COLO668 (cell line): ENCODE data around the gene AP1S2.
A peak's percentile ranks its signal among the peaks of the same experiment; 100 is the strongest.
"Not testable (repeated sequence)": the region's sequence is repeated elsewhere in the genome, so short reads cannot be mapped to it uniquely, and the experiment has no call there.

Experiments
- DNase-seq: peaks from one replicate; lab custom pipeline; 2025; ENCODE audit not compliant: unreplicated experiment; lab: John Stamatoyannopoulos, UW

AP1S2 gene

DNA sequence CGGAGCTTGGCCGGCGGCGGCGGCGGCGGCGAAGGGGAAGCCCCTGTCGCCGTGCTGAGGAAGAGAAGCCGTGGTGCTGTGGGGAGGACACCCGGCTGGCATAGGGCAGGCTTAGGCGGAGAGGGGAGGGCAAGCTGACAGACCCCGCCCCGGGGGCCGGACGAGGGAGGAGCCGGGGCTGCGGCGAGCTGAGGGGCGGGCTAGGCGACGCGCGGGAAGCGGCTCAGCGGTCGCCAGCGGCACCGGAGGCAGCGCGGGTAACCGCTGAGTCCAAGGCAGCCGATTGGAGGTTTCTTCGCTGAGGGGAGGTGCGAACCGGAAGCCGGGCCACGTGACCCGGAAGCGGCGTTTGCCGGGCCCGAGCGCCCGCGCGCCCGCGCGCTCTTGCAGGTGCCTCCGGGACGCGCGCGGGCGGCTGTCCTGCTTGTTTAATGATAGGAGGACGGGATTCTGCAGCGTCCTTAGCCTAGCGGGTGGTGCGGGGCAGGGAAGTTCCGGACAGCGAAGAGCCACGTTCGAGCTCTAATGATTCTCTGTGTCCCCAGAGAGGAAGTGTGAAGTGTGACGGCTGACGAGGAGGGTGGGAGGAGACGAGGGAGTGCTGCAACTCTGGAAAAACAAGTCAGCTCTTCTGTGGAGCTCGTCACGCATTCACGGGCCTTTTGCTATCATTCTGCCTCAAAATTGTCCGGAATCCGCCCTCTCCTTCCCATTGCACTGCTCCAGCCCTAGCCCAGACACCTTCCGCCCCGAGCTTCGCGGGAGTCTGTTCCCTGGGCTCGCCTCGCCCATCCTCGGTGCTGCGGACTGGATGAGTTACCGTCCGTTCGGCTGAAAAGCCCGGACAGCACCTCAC is at the start of gene AP1S2:
TSS of gene AP1S2 (minus strand) at position 102 of the 856 bp plus-strand sequence. CDS start 2,289 bp downstream, outside the sequence.
- peak; percentile 96 for DNase-seq

DNA sequence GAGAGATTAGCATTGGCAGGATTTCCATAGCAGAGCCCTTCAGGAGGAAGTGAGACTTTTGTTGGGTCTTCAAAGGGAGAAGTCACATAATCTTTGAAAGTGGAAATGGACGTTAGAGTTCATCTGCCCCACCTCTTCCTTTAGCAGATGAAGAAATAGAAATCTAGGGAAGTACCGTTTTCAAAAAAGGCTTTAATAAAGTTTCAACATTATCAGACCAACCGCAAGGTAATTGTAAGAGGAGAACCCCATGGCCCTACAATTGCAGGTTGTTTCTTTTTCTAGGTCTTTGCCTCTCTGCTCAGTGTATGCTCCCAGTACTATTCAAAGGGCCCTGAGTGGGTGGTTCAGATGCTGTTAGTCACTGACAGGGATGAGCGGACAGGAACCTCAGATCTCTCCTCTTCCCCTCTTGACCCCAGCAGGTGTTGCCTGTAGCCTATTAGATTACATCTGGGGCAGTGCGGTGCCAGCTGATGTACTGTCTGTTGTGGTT is 48.6 kb upstream of the AP1S2 start:
- DNase-seq = peak; percentile 73

DNA sequence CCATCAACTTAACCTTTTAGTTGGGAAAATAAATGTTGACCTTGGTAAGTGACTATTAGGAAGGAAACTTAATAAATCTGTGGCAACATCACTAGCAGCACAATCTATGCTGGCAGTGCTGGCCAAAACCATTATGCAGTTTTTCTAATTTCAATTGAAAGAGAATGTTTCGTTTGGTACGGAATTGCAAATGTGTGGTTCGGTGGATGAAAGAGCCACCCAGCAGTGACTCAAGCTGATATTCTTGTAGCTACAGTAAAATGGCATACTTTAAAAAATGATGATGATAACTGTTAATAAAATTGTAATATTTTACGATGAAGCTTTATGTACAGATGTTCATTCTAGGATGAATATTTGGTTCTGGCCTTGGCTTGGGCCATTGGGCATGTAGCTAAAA is 40.7 kb upstream of the AP1S2 start:
- DNase-seq = no peak

DNA sequence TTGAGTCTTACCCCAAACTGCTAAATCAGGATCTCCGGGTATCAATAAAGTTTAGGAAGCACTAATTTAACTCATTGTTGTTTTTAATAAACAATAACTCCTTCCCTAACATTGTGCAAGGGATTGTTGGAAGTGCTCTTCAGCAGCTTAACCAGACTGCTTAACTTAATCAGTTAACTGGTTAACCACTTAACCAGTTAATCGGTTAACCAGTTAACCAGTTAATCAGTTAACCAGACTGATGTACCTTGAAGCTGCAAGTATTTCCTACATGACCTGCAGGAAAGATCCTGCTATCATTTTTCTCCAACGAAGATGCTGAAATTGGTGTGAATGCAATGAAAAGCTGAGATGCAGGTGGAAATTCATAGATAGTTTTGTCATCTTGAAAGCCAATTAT is 40.1 kb upstream of the AP1S2 start:
- DNase-seq = no peak

DNA sequence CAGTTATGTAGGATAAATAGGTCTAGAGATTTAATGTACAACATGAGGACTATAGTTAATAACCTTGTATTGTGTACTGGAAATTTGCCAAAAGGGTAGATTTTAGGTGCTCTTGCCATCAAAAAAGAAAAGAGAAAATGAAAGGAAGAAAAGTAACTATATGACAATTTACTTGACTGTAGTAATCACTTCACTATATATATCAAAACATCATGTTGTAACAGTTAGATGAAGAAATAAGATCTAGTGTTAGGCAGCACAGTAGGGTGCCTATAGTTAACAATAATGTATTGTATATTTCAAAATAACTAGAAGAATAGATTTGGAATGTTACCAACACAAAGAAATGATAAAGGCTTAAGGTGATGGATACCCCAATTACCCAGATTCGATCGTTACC is 35.9 kb upstream of the AP1S2 start:
- DNase-seq = no peak

DNA sequence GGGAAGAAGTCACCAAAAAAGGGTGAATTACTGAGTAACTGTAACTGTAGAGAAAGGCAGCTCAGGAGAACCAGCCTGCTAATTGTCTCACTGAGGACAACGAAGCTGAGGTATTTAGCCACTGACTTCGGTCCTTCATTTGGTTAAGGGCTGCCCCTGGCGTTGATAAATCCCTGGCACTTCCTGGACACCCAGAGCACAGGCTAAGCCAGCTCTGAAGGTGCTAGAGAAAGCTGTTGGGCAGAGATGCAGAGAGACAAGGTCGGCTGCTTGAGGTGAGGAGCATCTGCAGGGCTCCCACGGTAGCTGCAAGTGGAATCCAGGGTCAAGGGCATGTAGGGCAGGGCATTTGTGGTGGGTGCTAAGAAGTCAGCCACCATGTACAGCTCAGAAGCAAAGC is 33.4 kb upstream of the AP1S2 start:
- DNase-seq = no peak

DNA sequence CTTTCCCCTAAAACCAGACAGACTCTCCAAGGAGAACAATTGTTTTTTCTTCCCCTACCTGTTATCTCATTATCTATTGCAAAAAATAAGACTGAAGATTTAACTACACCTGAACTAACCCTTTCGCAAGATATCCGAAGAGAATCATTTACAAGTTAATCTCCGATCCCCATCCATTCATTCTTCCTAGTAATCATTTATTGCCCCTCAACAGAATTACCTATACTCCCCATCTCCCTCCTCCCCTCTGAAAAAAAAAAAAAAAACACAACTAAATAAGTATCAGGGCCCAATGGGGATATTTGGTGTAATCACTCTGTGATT is 28.9 kb upstream of the AP1S2 start:
- DNase-seq = no peak

DNA sequence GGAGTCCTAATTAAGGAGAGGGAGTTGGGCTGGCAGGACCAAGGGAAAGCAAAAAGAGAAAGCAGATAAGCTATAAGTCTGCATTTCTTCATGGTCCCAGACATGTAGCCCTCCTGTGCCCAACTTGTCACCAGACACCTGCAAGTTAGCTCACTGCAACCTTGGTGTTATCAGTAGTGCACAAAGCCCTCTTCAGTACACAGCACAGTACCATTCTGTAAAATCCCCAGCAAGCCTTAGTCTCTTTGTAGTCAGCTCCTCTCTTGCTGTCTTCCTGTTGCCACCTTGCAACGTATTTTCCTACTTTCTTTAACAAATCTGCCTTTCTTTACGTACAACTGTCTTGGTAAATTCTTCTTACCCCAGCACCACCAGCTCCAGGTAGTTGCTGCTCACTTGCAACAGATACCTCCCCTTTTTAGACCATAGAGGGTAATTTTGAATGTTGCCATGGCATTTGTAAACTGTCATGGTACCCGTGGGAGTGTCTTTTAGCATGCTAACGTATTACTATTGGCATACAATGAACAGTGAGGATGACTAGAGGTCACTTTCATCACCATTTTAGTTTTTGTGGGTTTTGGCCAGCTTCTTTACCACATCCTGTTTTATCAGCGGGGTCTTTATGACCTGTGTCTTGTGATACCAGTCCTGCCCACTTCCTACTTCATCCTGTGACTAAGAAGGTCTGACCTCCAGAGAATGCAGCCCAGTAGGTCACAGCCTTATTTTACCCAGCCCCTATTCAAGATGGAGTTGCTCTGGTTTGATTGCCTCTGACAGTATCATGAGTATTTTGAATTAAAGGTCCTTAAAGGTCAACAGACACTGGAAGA is 28.3 kb upstream of the AP1S2 start:
- DNase-seq = no peak

DNA sequence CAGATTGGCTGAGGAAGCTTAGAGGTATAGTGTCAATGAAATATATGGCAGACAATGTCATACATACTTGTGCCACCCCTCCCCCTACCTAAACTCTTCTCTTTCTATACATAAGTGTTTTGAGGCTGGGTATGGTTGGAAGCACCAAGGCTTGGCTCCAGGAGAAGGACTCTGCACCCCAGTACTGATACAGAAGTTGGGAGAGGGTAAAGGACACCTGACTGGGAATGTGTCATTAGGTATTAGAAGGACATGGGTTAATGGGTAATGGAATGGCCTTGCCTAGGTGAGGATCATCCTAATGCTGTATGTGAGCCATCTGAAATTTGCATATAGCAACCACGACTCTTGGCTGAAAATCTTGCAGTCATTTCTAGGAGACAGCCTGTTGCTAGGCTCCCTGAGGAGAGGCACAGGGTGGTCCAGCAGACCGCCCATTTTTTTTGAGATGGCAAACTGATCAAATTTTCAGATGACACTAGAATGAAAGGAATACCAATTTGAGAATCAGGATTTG is 26.8 kb upstream of the AP1S2 start:
- no peak for DNase-seq

DNA sequence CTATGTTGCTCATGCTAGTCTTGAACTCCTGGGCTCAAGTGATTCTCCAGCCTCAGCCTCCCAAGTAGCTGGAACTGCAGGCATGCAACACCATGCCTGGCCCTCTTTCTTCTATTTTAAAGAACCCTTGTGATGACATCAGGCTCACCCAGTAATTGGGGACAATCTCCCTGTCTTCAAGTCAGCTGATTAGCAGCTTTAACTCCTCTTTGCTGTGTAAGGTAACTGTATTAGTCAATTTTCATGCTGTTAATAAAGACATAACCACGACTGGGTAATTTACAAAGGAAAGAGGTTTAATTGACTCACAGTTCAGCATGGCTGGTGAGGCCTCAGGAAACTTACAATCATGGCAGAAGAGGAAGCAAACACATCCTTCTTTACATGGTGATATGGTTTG is 23.3 kb upstream of the AP1S2 start:
- DNase-seq = not testable (repeated sequence)

DNA sequence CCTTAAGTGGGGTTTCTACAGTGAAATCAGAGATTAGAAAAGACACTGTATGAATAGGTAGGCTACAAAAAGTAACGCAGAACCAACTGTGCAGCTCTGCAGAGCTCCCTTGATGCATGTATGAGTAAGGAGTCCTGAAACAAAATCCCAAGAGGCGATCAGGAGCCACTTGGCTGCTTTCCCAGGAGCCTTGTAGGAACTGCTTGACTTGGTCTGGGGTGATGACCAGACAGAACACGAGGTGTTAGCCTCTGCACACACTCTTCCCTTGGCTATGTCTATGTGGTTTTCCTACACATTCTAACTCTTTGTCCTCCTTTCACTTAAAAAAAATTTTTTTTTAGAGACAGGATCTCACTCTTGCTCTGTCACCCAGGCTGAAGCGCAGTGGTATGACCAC is 22.8 kb upstream of the AP1S2 start:
- no peak for DNase-seq

DNA sequence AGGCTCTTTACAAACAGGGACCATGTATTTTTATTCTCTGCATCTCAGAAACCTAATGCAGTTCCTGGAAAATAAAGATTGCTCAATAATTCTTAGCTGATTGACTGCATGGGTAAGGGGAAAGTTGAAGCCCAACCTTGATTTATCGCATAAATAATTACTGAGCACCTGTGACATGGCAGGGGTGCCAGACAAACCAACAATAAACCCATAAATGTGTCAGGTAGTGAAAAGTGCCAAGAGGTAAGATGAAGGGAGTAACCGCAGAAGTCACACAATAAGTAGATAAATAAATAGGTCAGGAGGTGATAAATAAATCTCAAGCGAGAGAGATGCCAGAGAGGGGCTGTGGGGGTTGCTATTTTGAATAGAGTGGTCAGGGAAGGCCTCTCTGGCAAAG is 20.1 kb upstream of the AP1S2 start:
- no peak for DNase-seq

DNA sequence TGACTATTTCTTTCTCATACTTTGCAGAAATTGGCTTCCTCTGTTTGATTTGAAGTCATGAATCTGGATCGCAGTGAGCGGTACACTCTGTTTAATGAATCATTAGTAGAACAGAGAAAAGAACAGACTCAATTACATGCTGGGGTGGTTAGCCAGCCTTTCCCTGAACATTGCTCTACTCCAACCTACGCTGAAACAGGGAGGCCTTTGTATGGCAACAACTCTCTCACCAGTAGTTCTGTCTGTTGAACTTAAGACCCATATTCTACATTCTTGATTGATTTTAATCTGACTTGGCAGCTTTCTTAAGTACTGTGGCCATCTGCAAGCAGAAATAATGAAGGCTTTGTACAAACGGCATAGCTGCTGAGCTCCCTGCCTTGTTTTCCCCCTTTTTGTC is 19.0 kb upstream of the AP1S2 start:
- no peak for DNase-seq

DNA sequence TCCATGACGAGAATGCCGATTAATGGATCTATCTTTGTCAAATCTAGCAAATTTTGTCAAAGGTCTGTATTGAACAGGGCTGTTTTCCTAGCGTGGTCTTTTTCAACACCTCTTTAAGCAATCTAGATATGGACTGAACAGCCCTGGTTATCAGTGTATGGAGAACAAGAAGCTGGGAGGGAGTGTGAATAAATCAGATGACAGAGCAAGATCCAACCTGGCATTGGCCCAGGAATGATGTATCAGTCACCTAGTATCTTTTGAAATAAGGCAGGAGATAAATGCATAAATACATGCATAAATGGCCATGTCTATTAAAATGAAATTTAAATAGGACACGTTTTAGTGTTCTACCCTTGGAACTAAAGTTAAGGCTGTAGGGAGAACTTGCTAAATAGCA is 15.7 kb upstream of the AP1S2 start:
- DNase-seq = no peak

DNA sequence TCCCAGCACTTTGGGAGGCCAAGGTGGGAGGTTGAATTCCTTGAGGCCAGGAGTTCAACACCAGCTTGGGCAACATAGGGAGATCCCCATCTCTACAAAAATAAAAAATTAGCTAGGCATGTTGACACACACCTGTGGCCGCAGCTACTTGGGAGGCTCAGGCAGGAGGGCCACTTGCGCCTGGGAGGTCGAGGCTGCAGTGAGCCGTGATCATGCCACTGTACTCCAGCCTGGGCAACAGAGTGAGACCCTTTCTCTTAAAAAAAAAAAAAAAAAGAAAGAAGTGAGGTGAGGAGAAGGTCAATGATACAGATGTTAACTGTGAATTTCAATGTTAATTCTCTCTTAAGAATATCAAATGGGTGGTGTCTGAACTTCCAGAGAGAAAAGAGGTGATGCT is 15.1 kb upstream of the AP1S2 start:
- no peak for DNase-seq

DNA sequence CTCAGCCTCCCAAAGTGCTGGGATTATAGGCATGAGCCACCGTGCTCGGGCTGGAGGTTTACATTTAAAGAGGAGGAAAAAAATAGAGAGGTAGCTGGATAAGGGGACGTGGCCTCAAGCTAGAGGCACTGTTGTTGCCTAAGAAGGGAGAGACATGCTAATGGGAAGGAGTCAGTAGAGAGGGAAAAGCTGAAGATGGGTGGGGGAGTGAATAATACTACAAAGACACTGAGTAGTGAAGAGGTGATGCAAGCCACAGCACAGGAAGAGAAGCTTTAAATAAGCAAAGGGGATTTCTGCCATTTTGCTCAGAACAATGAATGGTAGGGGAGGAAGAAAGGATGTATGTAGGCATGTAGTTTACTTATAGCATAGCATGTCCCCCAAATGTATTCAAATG is 11.5 kb upstream of the AP1S2 start:
- no peak for DNase-seq

DNA sequence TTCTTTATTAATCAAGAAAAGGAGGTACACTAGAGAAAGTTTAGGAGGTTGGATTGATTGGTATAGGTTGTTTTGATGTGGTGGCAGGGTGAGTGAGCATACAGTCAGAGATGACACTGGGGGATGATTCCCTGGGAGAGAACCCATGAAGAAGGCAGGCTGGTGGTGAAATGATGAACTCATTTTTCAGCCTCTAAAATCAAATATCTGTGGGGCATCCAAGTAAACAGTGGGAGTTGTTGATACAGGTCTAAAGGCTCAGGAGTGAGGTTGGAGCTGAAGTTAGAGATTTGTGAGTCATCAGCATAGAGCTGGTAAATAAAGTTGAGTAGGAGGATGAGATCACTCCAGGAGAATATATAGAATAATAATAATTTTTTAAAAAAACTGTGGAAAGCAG is 10.0 kb upstream of the AP1S2 start:
- no peak for DNase-seq

DNA sequence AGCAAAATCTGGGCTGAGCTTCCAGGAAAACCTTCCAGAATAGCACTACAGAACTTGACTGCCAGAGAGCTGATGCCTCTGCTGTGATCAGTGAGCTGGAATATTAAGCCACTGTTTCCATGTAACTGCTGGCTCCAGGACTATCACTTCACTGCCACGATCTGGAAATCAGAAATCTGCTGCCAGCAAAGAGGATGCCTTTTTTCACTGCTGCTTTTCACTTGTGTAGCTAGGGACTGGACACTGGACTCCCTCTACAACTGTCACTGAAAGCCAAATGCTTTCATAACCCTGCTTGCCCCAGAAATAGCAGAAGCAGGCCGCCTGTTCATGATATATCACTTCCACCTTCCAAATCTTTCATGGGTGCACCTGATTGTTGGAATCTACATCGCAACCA is 9.4 kb upstream of the AP1S2 start:
- DNase-seq = no peak

DNA sequence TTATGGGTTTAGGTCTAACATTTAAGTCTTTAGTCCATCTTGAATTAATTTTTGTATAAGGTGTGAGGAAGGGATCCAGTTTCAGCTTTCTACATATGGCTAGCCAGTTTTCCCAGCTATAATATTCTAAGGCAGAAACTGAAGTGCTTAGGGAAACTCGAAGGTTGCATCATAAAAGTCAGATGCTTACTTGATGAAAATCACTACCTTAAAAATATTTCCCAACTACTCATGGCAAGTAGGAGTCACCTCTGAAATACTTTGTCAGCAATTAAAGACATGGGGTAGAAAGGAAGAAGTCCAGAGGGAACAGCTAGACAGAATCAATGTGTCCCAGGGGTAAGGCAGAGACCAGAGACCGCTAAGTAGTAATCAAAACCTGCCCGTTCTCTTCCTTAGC is 6.3 kb upstream of the AP1S2 start:
- DNase-seq = no peak

DNA sequence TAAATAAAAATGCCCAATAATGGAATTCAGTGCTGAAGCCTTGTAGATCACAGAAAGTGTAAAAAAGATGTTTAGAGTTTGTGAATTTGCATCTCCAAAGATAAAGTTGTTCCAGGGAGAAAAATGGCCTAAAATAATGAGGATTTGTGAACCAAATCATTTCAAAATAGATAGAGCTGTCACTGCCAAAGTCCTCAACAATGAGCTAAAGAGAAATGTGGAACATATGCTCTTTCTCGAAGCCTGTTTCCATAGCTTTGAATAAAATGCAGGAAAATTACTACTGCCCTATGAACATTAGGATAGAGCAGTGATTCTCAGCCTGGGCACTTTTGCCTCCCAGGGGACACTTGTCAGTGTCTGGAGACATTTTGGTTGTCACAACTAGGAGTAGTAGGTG is 3.4 kb upstream of the AP1S2 start:
- no peak for DNase-seq

DNA sequence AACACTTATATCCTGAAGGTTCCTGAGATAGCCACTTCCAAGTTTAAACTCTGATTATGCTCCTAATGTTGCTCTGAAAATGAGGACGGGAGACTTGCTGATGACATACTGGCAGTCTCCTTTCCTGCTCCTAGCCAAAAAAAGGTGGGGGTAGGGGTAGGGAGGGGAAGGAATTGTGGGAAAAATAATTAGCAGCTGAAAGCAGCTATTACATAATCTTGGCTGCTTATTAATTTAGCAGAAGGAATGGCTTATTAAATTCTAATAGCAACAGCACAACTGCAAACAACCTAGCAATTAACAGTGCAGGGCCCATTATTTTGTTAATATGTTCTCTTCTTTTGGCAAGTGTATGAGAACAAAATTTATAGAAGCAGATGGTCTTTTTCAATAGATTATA is 2.0 kb upstream of the AP1S2 start:
- DNase-seq = no peak

DNA sequence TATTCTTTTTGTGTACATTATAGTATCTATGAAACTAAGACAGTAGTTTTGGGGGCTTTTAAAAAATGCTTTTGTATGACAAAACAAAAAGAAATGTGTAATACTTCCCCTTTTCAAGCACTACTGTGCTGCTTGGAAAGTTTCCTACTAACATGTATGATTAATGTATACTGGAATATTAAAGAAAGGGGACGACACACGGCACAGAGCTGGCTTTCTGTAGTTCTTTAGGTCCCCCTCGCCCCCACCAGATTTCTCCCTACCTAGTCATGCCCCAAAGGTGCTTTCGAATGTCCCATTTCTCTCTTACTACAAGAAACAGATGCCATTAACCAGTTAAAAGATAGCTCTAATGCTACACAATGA is 1.6 kb upstream of the AP1S2 start:
- no peak for DNase-seq
